IMR-90 (cell line): Measurements from ENCODE around the gene GNG2. TPM values are rescaled to one million over a fixed set of nuclear protein-coding genes. Genes with fewer than 3 reads are reported as not detected.

Source experiments
- ATAC-seq: fragments of 200-7000 bp; cut with Tn5 transposase; 2 replicates; pipeline ENCODE4 v1.9.1; 2020; ENCODE audit warnings: low read depth, mild to moderate bottlenecking, moderate library complexity
- BruUV-seq: library from RNA; stranded (reverse); fragments of 400-500 nt; replicated peaks from 2 replicates; lab custom pipeline; 2021; lab: Mats Ljungman, UMichigan
- CTCF ChIA-PET: fragments of 300-600 bp; formaldehyde crosslinking; extraction: SDS; loops from one replicate; lab custom pipeline; 2021; ENCODE audit warnings: antibody characterized with exemption; lab: Yijun Ruan, JAX
- POLR2A ChIA-PET: fragments of 300-600 bp; sonication (Branson Sonifier 250); formaldehyde crosslinking; loops from one replicate; lab custom pipeline; 2022; ENCODE audit warnings: antibody characterized with exemption; ENCODE audit not compliant: unreplicated experiment; lab: Charles Lee
- DNase-seq: peaks from one replicate; pipeline ENCODE4 v3.0.0; 2013
- H2AFZ ChIP-seq: replicated peaks from 2 replicates; pipeline ENCODE3; 2013; ENCODE audit warnings: low read length, mild to moderate bottlenecking; ENCODE audit not compliant: poor library complexity
- H2AK5ac ChIP-seq: 2 replicates; pipeline ENCODE4 v1.6.1; 2013; ENCODE audit warnings: low read depth, low read length, inconsistent platforms
- H2AK9ac ChIP-seq: replicated peaks from 2 replicates; pipeline ENCODE3; 2013; ENCODE audit warnings: mild to moderate bottlenecking, low read depth, low read length, moderate library complexity; ENCODE audit not compliant: poor library complexity
- H2BK120ac ChIP-seq: 2 replicates; pipeline ENCODE4 v1.6.1; 2013; ENCODE audit warnings: low read depth, low read length, inconsistent platforms
- H2BK15ac ChIP-seq: 3 replicates; pipeline ENCODE4 v1.6.1; 2013; ENCODE audit warnings: low read depth, low read length, inconsistent platforms
- H2BK20ac ChIP-seq: 2 replicates; pipeline ENCODE4 v1.6.1; 2013; ENCODE audit warnings: low read depth, mild to moderate bottlenecking, inconsistent platforms, low read length, moderate library complexity
- H2BK5ac ChIP-seq: 2 replicates; pipeline ENCODE4 v1.6.1; 2013; ENCODE audit warnings: mild to moderate bottlenecking, low read depth, low read length, inconsistent platforms; ENCODE audit not compliant: poor library complexity, severe bottlenecking
- H3K14ac ChIP-seq: replicated peaks from 2 replicates; pipeline ENCODE4 v1.6.1; 2013; ENCODE audit warnings: low read depth, low read length, inconsistent platforms
- H3K18ac ChIP-seq: 2 replicates; pipeline ENCODE4 v1.6.1; 2013; ENCODE audit warnings: low read depth, low read length, control low read depth
- H3K23ac ChIP-seq: 2 replicates; pipeline ENCODE4 v1.6.1; 2013; ENCODE audit warnings: low read depth, low read length, inconsistent platforms
- H3K27ac ChIP-seq: 2 replicates; pipeline ENCODE4 v1.5.1; 2013; ENCODE audit warnings: mild to moderate bottlenecking, control low read depth, low read length; ENCODE audit not compliant: insufficient read depth
- H3K27me3 ChIP-seq: 2 replicates; pipeline ENCODE4 v1.6.1; 2013; ENCODE audit warnings: low read length; ENCODE audit not compliant: control insufficient read depth, insufficient read depth
- H3K36me3 ChIP-seq: 2 replicates; pipeline ENCODE4 v1.6.1; 2013; ENCODE audit warnings: low read length, mixed read lengths; ENCODE audit not compliant: control insufficient read depth, insufficient read depth
- H3K4ac ChIP-seq: 2 replicates; pipeline ENCODE4 v1.6.1; 2013; ENCODE audit warnings: low read depth, low read length, inconsistent platforms
- H3K4me1 ChIP-seq: 2 replicates; pipeline ENCODE4 v1.6.1; 2013; ENCODE audit warnings: low read length, mixed read lengths; ENCODE audit not compliant: control insufficient read depth, insufficient read depth
- H3K4me2 ChIP-seq: 2 replicates; pipeline ENCODE4 v1.6.1; 2013; ENCODE audit warnings: low read depth, mild to moderate bottlenecking, control low read depth, low read length, moderate library complexity
- H3K4me3 ChIP-seq: 2 replicates; pipeline ENCODE4 v1.5.1; 2013; ENCODE audit warnings: low read depth, mild to moderate bottlenecking, control low read depth, low read length, moderate library complexity; ENCODE audit not compliant: insufficient read depth
- H3K56ac ChIP-seq: 2 replicates; pipeline ENCODE4 v1.6.1; 2013; ENCODE audit warnings: low read length, inconsistent platforms; ENCODE audit not compliant: insufficient read depth; ENCODE audit errors: extremely low read depth
- H3K79me1 ChIP-seq, 2 experiments: 2 replicates each; pipeline ENCODE4 v1.6.1; 2013; ENCODE audit warnings: low read length in 2 of 2, inconsistent platforms in 1 of 2, low read depth in 1 of 2
- H3K9ac ChIP-seq: 2 replicates; pipeline ENCODE4 v1.6.1; 2013; ENCODE audit warnings: low read depth, low read length, control low read depth
- H3K9me1 ChIP-seq: 2 replicates; pipeline ENCODE4 v1.6.1; 2013; ENCODE audit warnings: low read length, inconsistent platforms; ENCODE audit not compliant: insufficient read depth
- H3K9me3 ChIP-seq: 2 replicates; pipeline ENCODE4 v1.6.1; 2013; ENCODE audit warnings: low read length; ENCODE audit not compliant: control insufficient read depth, insufficient read depth
- H4K20me1 ChIP-seq: 2 replicates; pipeline ENCODE4 v1.6.1; 2013; ENCODE audit warnings: low read length, inconsistent platforms; ENCODE audit not compliant: insufficient read depth
- H4K5ac ChIP-seq: 2 replicates; pipeline ENCODE4 v1.6.1; 2013; ENCODE audit warnings: mild to moderate bottlenecking, low read depth, low read length, control low read depth
- H4K8ac ChIP-seq, 2 experiments: 2 replicates each; pipeline ENCODE4 v1.6.1; 2013; ENCODE audit warnings: low read depth in 2 of 2, low read length in 2 of 2, control low read depth in 1 of 2, inconsistent platforms in 1 of 2
- H4K91ac ChIP-seq: 2 replicates; pipeline ENCODE4 v1.6.1; 2013; ENCODE audit warnings: low read depth, low read length, inconsistent platforms; ENCODE audit not compliant: insufficient read depth
- BHLHE40 ChIP-seq: fragments of 150-350 bp; IDR thresholded peaks from 2 replicates; pipeline ENCODE4 v1.6.1; 2016; ENCODE audit warnings: mild to moderate bottlenecking, low read depth, low read length
- CHD1 ChIP-seq: IDR thresholded peaks from 2 replicates; pipeline ENCODE4 v1.6.1; 2012; ENCODE audit warnings: low read depth, low read length, improper control_type of control experiment
- MAZ ChIP-seq: IDR thresholded peaks from 2 replicates; pipeline ENCODE4 v1.6.1; 2012; ENCODE audit warnings: low read depth, mild to moderate bottlenecking, low read length, improper control_type of control experiment, moderate library complexity, borderline replicate concordance
- POLR2A ChIP-seq: IDR thresholded peaks from 2 replicates; pipeline ENCODE4 v1.6.1; 2012; ENCODE audit warnings: mild to moderate bottlenecking, low read depth, low read length
- SMC3 ChIP-seq: fragments of 150-350 bp; IDR thresholded peaks from 2 replicates; pipeline ENCODE4 v1.6.1; 2016; ENCODE audit warnings: low read depth, mild to moderate bottlenecking, antibody characterized with exemption, low read length, moderate library complexity
- WGBS, 2 experiments: methylation state at CpG; one replicate each; pipeline versions ENCODE4 v1.1.5 to v1.1.7; 2013; ENCODE audit warnings: missing lambda C conversion rate in 2 of 2; ENCODE audit not compliant: insufficient read length in 1 of 2; ENCODE audit errors: extremely low coverage in 2 of 2; 5-methylcytosine and 5-hydroxymethylcytosine counted together
- dilution Hi-C: fragments of 300-500 bp; cut with HindIII; formaldehyde crosslinking; loops from one replicate; pipeline ENCODE4 v1.14.3; 2018; ENCODE audit warnings: low sequenced_read_pairs; ENCODE audit not compliant: unreplicated experiment
- in situ Hi-C: fragments of 300-500 bp; cut with MboI; formaldehyde crosslinking; loops from 3 replicates; pipeline ENCODE4 v1.14.3; 2019; ENCODE audit warnings: low sequenced_read_pairs, inconsistent platforms, mixed read lengths
- intact Hi-C: fragments of 100-400 bp; cut with micrococcal nuclease; formaldehyde crosslinking; loops from 2 replicates; pipeline ENCODE4 v1.10.0; 2022
- polyA plus RNA-seq, 3 experiments: library from polyadenylated mRNA; depleted of rRNA; stranded (reverse); fragments of >200 nt; gene quantifications; 2 replicates each; pipeline ENCODE4 v1.2.3, GENCODE V29; 2012; ENCODE audit warnings: low replicate concordance in 1 of 3
- total RNA-seq: library from RNA; depleted of rRNA; stranded (reverse); fragments of >200 nt; gene quantifications from 2 replicates; pipeline ENCODE4 v1.2.3, GENCODE V29; 2012

Gene GNG2
- total and polyA plus RNA-seq, 2 of the 4 experiments (the other 2 are of a cell fraction) = 13.1 to 14.6 TPM

GRCh38 chr14:51917193-51917592 lies 56.8 kb downstream of the GNG2 start:
- no peak for DNase-seq
- H4K91ac ChIP-seq = no peak overlapping the region

More at GRCh38 chr14:51917193-51917592, 56.8 kb downstream of the GNG2 start:
- Histone ChIP-seq H2AK9ac (no peak overlapping the region), H3K56ac (no peak overlapping the region), H3K79me1 (peaks cover 2 to 8% of the 10 kb centered on the region in 2 experiments; a peak in 2 of 4 replicates), H2BK5ac (no peak overlapping the region), H3K4me2 (no peak overlapping the region), H2BK15ac (no peak overlapping the region), H3K9ac (no peak overlapping the region), H3K27ac (no peak overlapping the region), H3K36me3 (peaks cover 3% of the 10 kb centered on the region; the same call in 1 of the 2 replicates), H2AK5ac (no peak overlapping the region), H4K5ac (no peak overlapping the region), H3K23ac (no peak overlapping the region), H3K14ac (0 out of 2 replicates have a peak overlapping the region, but pooled peaks have one; percentile 1), H3K27me3 (no peaks in the 10 kb centered on the region), H3K9me1 (no peaks in the 10 kb centered on the region; the same call in 1 of the 2 replicates), H3K4me3 (no peak overlapping the region), H4K8ac (no peak overlapping the region), H2AFZ (no peak overlapping the region), H2BK20ac (no peak overlapping the region), H4K20me1 (no peaks in the 10 kb centered on the region), H3K4me1 (peaks cover 4% of the 10 kb centered on the region), H3K18ac (no peak overlapping the region), H3K4ac (no peak overlapping the region), H3K9me3 (no peaks in the 10 kb centered on the region), H2BK120ac (no peak overlapping the region)
- intact Hi-C loops = no loop called here
- WGBS, 2 experiments = no CpG with 5 or more reads among the region's 6 CpGs
- no peak for ATAC-seq
- dilution Hi-C loops = no loop called here
- POLR2A ChIA-PET = no interaction called here
- no TSS peak for BruUV-seq
- CTCF ChIA-PET = no interaction called here
- no peak for TF ChIP-seq MAZ
- no peak for TF ChIP-seq BHLHE40
- TF ChIP-seq POLR2A = no peak
- TF ChIP-seq CHD1 = no peak
- no peak for TF ChIP-seq SMC3
- in situ Hi-C loops = no loop called here
